GM12872 (cell line): ENCODE data around the gene ZEB2.

Experiments used
- TF ChIP-seq, protein P1 (sequence below): IDR thresholded peaks from 3 replicates; pipeline ENCODE4 v1.5.1; 2011; ENCODE audit warnings: low read depth, mild to moderate bottlenecking, low read length, moderate library complexity; ENCODE audit not compliant: insufficient read depth

ZEB2 gene

DNA sequence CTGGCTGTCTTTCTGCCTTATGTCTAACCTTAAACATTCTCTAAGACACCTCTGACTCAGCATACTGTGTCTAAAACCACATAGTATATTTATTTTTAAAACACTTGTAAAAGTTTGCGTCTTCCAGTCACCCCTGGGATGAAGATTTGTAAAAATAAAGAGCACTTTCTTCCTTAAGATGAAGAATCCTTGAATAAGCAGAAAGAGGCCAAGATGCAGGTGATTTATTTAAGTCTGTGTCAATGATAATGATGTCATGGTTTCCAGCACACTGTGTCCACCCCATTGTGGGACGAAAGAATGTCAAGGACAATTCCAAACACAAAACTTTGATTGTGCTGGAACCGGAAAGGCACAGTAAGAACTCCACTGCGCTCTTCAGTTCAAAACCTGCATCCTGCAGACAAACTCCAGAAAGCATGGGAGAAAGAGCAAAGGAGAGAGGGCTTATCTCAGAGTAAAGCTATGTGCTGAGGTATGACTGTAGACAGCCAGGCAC lies 92.9 kb downstream of the ZEB2 start:
- TF ChIP-seq, protein P1, sequence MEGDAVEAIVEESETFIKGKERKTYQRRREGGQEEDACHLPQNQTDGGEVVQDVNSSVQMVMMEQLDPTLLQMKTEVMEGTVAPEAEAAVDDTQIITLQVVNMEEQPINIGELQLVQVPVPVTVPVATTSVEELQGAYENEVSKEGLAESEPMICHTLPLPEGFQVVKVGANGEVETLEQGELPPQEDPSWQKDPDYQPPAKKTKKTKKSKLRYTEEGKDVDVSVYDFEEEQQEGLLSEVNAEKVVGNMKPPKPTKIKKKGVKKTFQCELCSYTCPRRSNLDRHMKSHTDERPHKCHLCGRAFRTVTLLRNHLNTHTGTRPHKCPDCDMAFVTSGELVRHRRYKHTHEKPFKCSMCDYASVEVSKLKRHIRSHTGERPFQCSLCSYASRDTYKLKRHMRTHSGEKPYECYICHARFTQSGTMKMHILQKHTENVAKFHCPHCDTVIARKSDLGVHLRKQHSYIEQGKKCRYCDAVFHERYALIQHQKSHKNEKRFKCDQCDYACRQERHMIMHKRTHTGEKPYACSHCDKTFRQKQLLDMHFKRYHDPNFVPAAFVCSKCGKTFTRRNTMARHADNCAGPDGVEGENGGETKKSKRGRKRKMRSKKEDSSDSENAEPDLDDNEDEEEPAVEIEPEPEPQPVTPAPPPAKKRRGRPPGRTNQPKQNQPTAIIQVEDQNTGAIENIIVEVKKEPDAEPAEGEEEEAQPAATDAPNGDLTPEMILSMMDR, result no peak

DNA sequence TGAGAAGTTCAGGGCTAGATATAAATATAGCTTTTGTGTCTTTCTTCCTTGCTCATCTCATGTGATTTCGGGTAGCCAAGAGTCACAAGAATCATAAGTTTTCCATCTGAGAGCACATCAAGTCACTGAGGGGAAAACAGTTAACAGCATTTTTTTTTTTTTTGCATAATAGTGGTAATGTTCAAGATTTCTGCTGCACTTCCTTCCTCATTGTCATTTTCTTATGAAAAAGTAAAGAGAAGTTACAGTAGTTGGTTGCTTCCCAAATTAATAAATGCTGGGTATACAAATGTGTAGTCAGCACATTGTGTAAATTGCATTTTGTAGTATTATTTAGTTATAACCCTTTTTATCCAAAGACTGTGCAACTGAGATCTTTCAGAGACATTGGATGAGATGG lies 93.6 kb downstream of the ZEB2 start:
- TF ChIP-seq, protein P1, result no peak

DNA sequence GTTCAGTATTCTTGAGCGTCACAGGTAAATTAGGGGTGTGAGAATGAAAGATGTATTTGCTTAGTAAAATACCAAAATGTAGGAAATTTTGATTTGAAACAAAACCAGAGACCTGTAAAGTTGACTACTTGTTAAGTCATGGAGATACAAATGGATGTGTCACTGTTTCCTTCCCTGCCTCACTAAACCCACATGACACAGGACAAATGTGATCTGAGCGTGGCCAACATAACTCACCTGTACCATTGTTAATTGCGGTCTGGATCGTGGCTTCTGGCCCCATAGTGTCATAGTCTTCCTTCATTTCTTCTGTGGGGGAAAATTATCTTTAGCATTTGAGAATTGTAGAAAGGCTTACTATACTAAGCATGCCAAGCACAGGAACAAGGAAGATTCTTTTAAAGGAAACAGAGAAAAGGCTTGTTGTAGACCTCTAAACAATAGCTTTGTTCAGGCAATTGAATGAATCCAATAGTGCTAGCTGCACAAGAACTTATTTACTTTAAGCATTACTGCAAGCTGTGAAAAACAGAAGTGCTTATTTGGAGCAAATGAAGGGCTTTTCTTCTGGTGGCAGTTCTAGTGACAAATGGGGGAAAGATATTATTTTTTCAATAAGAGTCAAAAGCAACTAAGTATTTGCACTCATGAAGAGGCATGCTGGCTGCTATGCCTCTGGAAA lies 95.2 kb downstream of the ZEB2 start:
- TF ChIP-seq, protein P1, result no peak

DNA sequence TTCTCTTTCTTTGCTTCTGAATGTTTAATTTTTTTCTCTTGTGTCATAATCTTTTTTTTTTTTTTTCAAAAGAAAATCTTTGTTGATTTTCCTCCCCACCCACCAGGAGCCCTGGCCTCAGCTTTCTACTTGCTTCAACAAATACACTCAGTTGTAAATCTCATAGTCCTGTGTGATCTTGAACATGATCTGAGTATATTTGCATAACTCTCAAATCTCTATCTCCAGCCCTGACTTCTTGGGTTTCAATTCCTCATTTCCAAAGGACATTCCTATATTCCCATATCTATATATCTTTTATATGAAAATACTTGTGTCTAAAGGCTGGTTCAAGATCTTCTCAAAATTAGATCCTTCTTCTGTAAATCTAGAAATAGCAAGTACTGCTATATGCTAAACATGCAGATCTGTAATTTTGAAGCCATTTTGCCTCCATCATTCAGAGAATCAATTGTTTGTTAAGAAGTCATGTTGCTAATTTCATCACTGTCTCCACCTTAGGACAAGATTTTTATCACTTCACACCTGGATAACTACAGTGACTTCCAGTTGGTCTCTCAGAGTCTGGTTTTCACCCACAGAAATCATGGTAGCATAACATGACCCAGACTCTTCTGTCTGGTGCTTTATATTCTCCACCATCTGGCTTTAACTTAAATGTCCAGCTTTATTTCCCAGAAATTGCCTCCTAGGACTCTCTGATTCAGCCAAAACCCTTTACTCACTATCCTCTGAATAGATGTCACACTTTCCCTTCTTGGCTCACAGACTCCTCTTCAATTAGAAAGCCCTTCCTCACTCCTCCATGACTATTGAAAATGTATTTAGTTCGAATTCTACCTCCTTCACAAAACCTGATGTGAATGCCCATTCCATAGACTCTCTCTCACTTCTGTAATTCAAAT lies 98.1 kb downstream of the ZEB2 start:
- TF ChIP-seq, protein P1, result no peak

DNA sequence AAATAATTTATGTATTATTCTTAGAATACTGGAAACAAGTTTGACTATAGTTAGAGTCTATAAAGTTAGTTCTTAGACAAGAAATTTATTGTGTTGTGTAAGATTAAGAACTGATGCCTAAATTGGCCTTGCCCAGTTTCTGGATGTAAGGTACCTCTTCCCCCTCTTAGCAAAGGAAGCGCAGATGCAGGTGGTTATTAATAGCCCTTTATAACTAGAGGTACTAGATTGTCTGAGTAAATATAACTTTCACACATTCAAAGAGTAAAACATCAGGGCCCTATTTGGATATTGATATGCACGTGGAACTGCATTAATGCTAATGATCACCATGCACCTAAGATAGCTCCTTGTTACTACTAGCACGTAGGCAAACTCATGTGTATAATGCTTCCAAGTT lies 100.7 kb downstream of the ZEB2 start:
- TF ChIP-seq, protein P1, result no peak

DNA sequence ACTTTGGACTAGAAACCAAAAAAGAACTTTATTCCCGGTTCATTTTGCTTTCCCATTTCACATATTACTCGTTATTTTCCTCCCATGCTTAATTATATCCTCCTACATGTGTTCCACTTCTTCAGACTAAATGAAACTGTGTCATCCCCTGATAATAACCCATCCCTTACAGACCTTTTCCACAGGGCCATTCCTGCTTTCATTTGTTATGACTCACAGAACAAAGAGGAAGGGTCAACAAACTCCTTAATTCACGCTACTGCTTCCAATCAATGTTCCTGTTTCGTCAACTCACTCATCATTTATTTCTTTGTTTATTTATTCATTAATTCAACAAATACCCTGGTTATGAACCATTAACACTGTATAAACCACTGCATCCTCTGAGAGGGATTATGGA lies 104.5 kb downstream of the ZEB2 start:
- TF ChIP-seq, protein P1, result no peak

DNA sequence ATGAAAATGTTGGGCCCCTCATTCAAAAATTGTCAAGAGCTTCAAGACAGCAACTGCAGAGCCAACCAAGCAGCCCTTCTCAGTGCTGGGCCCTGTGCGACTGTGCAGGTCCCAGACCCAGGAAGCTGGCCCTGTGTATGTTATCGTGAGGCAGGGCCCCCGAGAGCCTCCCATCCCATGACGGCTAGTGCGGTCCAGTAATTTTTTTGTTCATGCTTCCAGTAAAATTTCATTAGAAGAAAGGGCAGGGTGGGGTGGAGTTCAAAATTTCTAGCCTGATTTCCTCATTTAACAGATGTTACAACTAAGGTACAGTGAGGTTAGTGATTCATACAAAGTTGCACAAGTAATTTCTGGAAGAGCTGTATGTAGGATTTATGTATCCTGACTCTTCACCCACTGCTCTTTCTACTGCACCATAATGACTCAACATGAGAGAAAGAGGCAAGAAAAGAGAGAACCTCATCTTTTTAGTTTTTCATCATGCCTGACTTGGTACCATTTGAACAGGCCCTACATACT lies 105.5 kb downstream of the ZEB2 start:
- TF ChIP-seq, protein P1, result no peak
